ENCODE data around the gene XYLB. TPM values are rescaled to one million over a fixed set of nuclear protein-coding genes. Genes with fewer than 3 reads are reported as not detected.

The XYLB gene
- total RNA-seq, 1 experiment from 2014 or later = 2.2 TPM

- DNase-seq (ENCODE audit: low read depth) = no peak
Measured at GRCh38 chr3:38323060-38323459, 23.5 kb upstream of the XYLB start.

GRCh38 chr3:38325256-38325655 is 21.3 kb upstream of the XYLB start:
- DNase-seq (ENCODE audit: low read depth) = no peak

- peak; percentile 94 for DNase-seq (ENCODE audit: low read depth)
Measured at GRCh38 chr3:38327335-38328009, 19.1 kb upstream of the XYLB start.

- no peak for DNase-seq (ENCODE audit: low read depth)
Measured at GRCh38 chr3:38331257-38332022, 15.1 kb upstream of the XYLB start.

- no peak for DNase-seq (ENCODE audit: low read depth)
Measured at GRCh38 chr3:38332201-38332600, 14.4 kb upstream of the XYLB start.

- peak; percentile 87 for DNase-seq (ENCODE audit: low read depth)
Measured at GRCh38 chr3:38334142-38335055, 12.2 kb upstream of the XYLB start.

GRCh38 chr3:38335263-38335662 is 11.3 kb upstream of the XYLB start:
- DNase-seq (ENCODE audit: low read depth) = no peak

GRCh38 chr3:38337703-38338102 is 8.9 kb upstream of the XYLB start:
- DNase-seq (ENCODE audit: low read depth) = no peak

- peak; percentile 18 for DNase-seq (ENCODE audit: low read depth)
Measured at GRCh38 chr3:38343797-38344594, 2.6 kb upstream of the XYLB start.

- DNase-seq (ENCODE audit: low read depth) = no peak
Measured at GRCh38 chr3:38345879-38346586, 552 bp upstream of the XYLB start.

- DNase-seq (ENCODE audit: low read depth) = no peak
Measured at GRCh38 chr3:38347421-38348200, 1.0 kb downstream of the XYLB start.

- peak; percentile 83 for DNase-seq (ENCODE audit: low read depth)
Measured at GRCh38 chr3:38348903-38349302, 2.3 kb downstream of the XYLB start.

- DNase-seq (ENCODE audit: low read depth) = peak; percentile 77
Measured at GRCh38 chr3:38349684-38350359, 3.2 kb downstream of the XYLB start.

GRCh38 chr3:38353151-38353550 is 6.6 kb downstream of the XYLB start:
- peak; percentile 72 for DNase-seq (ENCODE audit: low read depth)

GRCh38 chr3:38354588-38355330 is 8.2 kb downstream of the XYLB start:
- peak; percentile 76 for DNase-seq (ENCODE audit: low read depth)

- no peak for DNase-seq (ENCODE audit: low read depth)
Measured at GRCh38 chr3:38359038-38359437, 12.5 kb downstream of the XYLB start.

GRCh38 chr3:38360345-38360744 is 13.8 kb downstream of the XYLB start:
- no peak for DNase-seq (ENCODE audit: low read depth)

- no peak for DNase-seq (ENCODE audit: low read depth)
Measured at GRCh38 chr3:38361496-38361895, 14.9 kb downstream of the XYLB start.

GRCh38 chr3:38362825-38363224 is 16.2 kb downstream of the XYLB start:
- DNase-seq (ENCODE audit: low read depth) = no peak
